ENCODE results near the gene METTL8.
A peak's percentile ranks its signal among the peaks of the same experiment; 100 is the strongest.

METTL8 gene

GRCh38 chr2:171475979-171476378 is 42.2 kb upstream of the METTL8 start:
- in situ Hi-C loops (cut with HindIII; ENCODE audit: low sequenced_read_pairs): no loop called here
- no peak overlapping the region for H3K4me3 ChIP-seq (ENCODE audit: low read depth, low read length)
- DNase-seq (ENCODE audit: low read depth): no peak
- no peak for TF ChIP-seq CTCF (IDR thresholded peaks at IDR 0.05; ENCODE audit: low read depth, low read length, missing control alignments)

- no peak for DNase-seq (ENCODE audit: low read depth)
- in situ Hi-C loops (cut with HindIII; ENCODE audit: low sequenced_read_pairs): no loop called here
- no peak overlapping the region for H3K4me3 ChIP-seq (ENCODE audit: low read depth, low read length)
- no peak for TF ChIP-seq CTCF (IDR thresholded peaks at IDR 0.05; ENCODE audit: low read depth, low read length, missing control alignments)
Measured at GRCh38 chr2:171470129-171470528, 36.3 kb upstream of the METTL8 start.

- in situ Hi-C loops (cut with HindIII; ENCODE audit: low sequenced_read_pairs): no loop called here
- no peak overlapping the region for H3K4me3 ChIP-seq (ENCODE audit: low read depth, low read length)
- peak; percentile 69 for DNase-seq (ENCODE audit: low read depth)
- no peak for TF ChIP-seq CTCF (IDR thresholded peaks at IDR 0.05; ENCODE audit: low read depth, low read length, missing control alignments)
Measured at GRCh38 chr2:171469176-171469575, 35.4 kb upstream of the METTL8 start.

- no peak overlapping the region for H3K4me3 ChIP-seq (ENCODE audit: low read depth, low read length)
- no peak for DNase-seq (ENCODE audit: low read depth)
- in situ Hi-C loops (cut with HindIII; ENCODE audit: low sequenced_read_pairs): no loop called here
- TF ChIP-seq CTCF (IDR thresholded peaks at IDR 0.05; ENCODE audit: low read depth, low read length, missing control alignments): no peak
Measured at GRCh38 chr2:171460537-171460936, 26.7 kb upstream of the METTL8 start.

GRCh38 chr2:171459498-171459897 is 25.7 kb upstream of the METTL8 start:
- DNase-seq (ENCODE audit: low read depth): no peak
- no peak for TF ChIP-seq CTCF (IDR thresholded peaks at IDR 0.05; ENCODE audit: low read depth, low read length, missing control alignments)
- H3K4me3 ChIP-seq (ENCODE audit: low read depth, low read length): no peak overlapping the region
- in situ Hi-C loops (cut with HindIII; ENCODE audit: low sequenced_read_pairs): no loop called here

GRCh38 chr2:171452773-171453172 is 19.0 kb upstream of the METTL8 start:
- DNase-seq (ENCODE audit: low read depth): no peak
- TF ChIP-seq CTCF (IDR thresholded peaks at IDR 0.05; ENCODE audit: low read depth, low read length, missing control alignments): no peak
- in situ Hi-C loops (cut with HindIII; ENCODE audit: low sequenced_read_pairs): no loop called here

GRCh38 chr2:171451074-171451473 is 17.3 kb upstream of the METTL8 start:
- in situ Hi-C loops (cut with HindIII; ENCODE audit: low sequenced_read_pairs): no loop called here
- no peak for TF ChIP-seq CTCF (IDR thresholded peaks at IDR 0.05; ENCODE audit: low read depth, low read length, missing control alignments)
- no peak for DNase-seq (ENCODE audit: low read depth)
- H3K4me3 ChIP-seq (ENCODE audit: low read depth, low read length): no peak overlapping the region

More at GRCh38 chr2:171452773-171453172, 19.0 kb upstream of the METTL8 start:
- H3K4me3 ChIP-seq (ENCODE audit: low read depth, low read length): no peak overlapping the region
